T-cell (primary cell): ENCODE measurements around the gene FAT1. TPM values are rescaled to one million over a fixed set of nuclear protein-coding genes. Genes with fewer than 3 reads are reported as not detected.

Experiments used
- ATAC-seq, 4 experiments: fragments of 200-7000 bp in 3 of 4; fragments of 150-1000 bp in 1 of 4; cut with Tn5 transposase; replicated peaks in 1 of 4; 1 replicate in 3 of 4; 2 replicates in 1 of 4; pipeline ENCODE4 v1.10.0; 2021; ENCODE audit warnings: moderate library complexity in 3 of 4, mild to moderate bottlenecking in 2 of 4, moderate number of reproducible peaks in 1 of 4
- CTCF ChIA-PET, 2 donors: fragments of 300-600 bp; sonication (Branson Sonifier 250); formaldehyde crosslinking; loops; one replicate each; lab custom pipeline; 2022; ENCODE audit warnings: antibody characterized with exemption in 2 of 2; lab: Charles Lee
- POLR2A ChIA-PET, 2 donors: fragments of 300-600 bp; sonication (Branson Sonifier 250); formaldehyde crosslinking; loops; one replicate each; lab custom pipeline; 2022; ENCODE audit warnings: antibody characterized with exemption in 2 of 2; lab: Charles Lee
- DNase-seq, 35 experiments: peaks; one replicate each; pipeline versions ENCODE4 v3.0.0 to v3.0.0-alpha.2; 2013 to 2023
- H3K27ac ChIP-seq: one replicate; pipeline ENCODE4 v1.5.1; 2013; ENCODE audit warnings: low read length
- H3K27me3 ChIP-seq, 2 experiments: replicated peaks in 1 of 2; 1 replicate in 1 of 2; 2 replicates in 1 of 2; pipeline versions ENCODE4 v1.6.1 to v1.7.0; 2013; ENCODE audit warnings: low read length in 1 of 2, mixed read lengths in 1 of 2; ENCODE audit not compliant: control insufficient read depth in 2 of 2, insufficient read depth in 2 of 2; ENCODE audit errors: extremely low read depth in 1 of 2
- H3K36me3 ChIP-seq, 2 donors: 1 replicate in 1 of 2; 2 replicates in 1 of 2; pipeline versions ENCODE4 v1.6.1 to v1.7.0; 2013; ENCODE audit warnings: low read length in 1 of 2; ENCODE audit not compliant: control insufficient read depth in 2 of 2, insufficient read depth in 1 of 2; ENCODE audit errors: extremely low read depth in 1 of 2
- H3K4me1 ChIP-seq, 2 experiments: 1 replicate in 1 of 2; 2 replicates in 1 of 2; pipeline versions ENCODE4 v1.6.1 to v1.7.0; 2013; ENCODE audit warnings: low read length in 2 of 2, mixed read lengths in 1 of 2; ENCODE audit not compliant: insufficient read depth in 2 of 2, control insufficient read depth in 1 of 2; ENCODE audit errors: extremely low read depth in 1 of 2
- H3K4me3 ChIP-seq, 2 donors: 1 replicate in 1 of 2; 2 replicates in 1 of 2; pipeline versions ENCODE4 v1.5.1 to v1.7.0; 2013; ENCODE audit warnings: mild to moderate bottlenecking in 2 of 2, low read length in 1 of 2, moderate library complexity in 1 of 2; ENCODE audit not compliant: control insufficient read depth in 1 of 2; ENCODE audit errors: extremely low read depth in 1 of 2
- H3K9me3 ChIP-seq: 2 replicates; pipeline ENCODE4 v1.7.0; 2013
- H3K27ac Mint-ChIP-seq, 2 donors: one replicate each; pipeline ENCODE4 v1.8.0; 2020 to 2021; ENCODE audit warnings: mild to moderate bottlenecking in 2 of 2, mixed read lengths in 2 of 2
- H3K27me3 Mint-ChIP-seq, 2 donors: one replicate each; pipeline ENCODE4 v1.8.0; 2021 to 2022; ENCODE audit warnings: mixed read lengths in 2 of 2
- H3K36me3 Mint-ChIP-seq: one replicate; pipeline ENCODE4 v1.8.0; 2021; ENCODE audit warnings: mixed read lengths
- H3K4me1 Mint-ChIP-seq, 3 donors: one replicate each; pipeline ENCODE4 v1.8.0; 2020 to 2022; ENCODE audit warnings: mixed read lengths in 3 of 3, mild to moderate bottlenecking in 1 of 3
- H3K4me3 Mint-ChIP-seq, 3 donors: one replicate each; pipeline ENCODE4 v1.8.0; 2020 to 2022; ENCODE audit warnings: mild to moderate bottlenecking in 3 of 3, mixed read lengths in 3 of 3, moderate library complexity in 3 of 3
- H3K9me3 Mint-ChIP-seq, 3 donors: one replicate each; pipeline ENCODE4 v1.8.0; 2020 to 2022; ENCODE audit warnings: mixed read lengths in 3 of 3
- WGBS: methylation state at CpG from one replicate; pipeline ENCODE4 v1.1.5; 2013; ENCODE audit warnings: missing lambda C conversion rate; ENCODE audit not compliant: insufficient coverage; 5-methylcytosine and 5-hydroxymethylcytosine counted together
- total RNA-seq, 35 experiments: library from RNA in 6 of 35; stranded (reverse) in 6 of 35; fragments of 120-200 nt in 1 of 35; gene quantifications; one replicate each; pipeline versions ENCODE4 v1.2.1 to v1.2.4 and lab custom pipeline; 2013 to 2026

Gene FAT1
- total RNA-seq, 5 donors from 2014 or later (not counting 1 experiment from before 2014, with no cell fraction given) = 1.0 to 1.5 (median 1.5) TPM; not detected in 2

- Mint-ChIP-seq H3K27ac (no peak overlapping the region), H3K9me3 (peaks cover 2 to 12% (median 9%) of the 10 kb centered on the region in 3 donors), H3K4me3 (no peak overlapping the region), H3K36me3 (no peaks in the 10 kb centered on the region), H3K27me3 (no peaks in the 10 kb centered on the region), H3K4me1 (no peaks in the 10 kb centered on the region)
- Histone ChIP-seq H3K27ac (no peak overlapping the region), H3K9me3 (no peaks in the 10 kb centered on the region), H3K4me3 (no peak overlapping the region), H3K27me3 (no peaks in the 10 kb centered on the region), H3K4me1 (no peaks in the 10 kb centered on the region), H3K36me3 (no peaks in the 10 kb centered on the region)
- ChIA-PET POLR2A (no interaction called here), CTCF (no interaction called here)
- no CpG with 5 or more reads among the region's 4 CpGs for WGBS
- no peak for ATAC-seq
- DNase-seq = no peak
These were observed 28.3 kb downstream of the FAT1 start for GRCh38 chr4:186695392-186695791.

- Mint-ChIP-seq H3K27ac (no peak overlapping the region), H3K27me3 (no peaks in the 10 kb centered on the region), H3K9me3 (peaks cover 2 to 14% (median 12%) of the 10 kb centered on the region in 3 donors), H3K36me3 (no peaks in the 10 kb centered on the region), H3K4me3 (no peak overlapping the region), H3K4me1 (no peaks in the 10 kb centered on the region)
- POLR2A ChIA-PET = no interaction called here
- H3K36me3 ChIP-seq = no peaks in the 10 kb centered on the region
- no peaks in the 10 kb centered on the region for H3K4me1 ChIP-seq
- no peaks in the 10 kb centered on the region for H3K27me3 ChIP-seq
- WGBS = 67% methylated on average over 2 of the region's 3 CpGs
- ATAC-seq = no peak
- H3K9me3 ChIP-seq = no peaks in the 10 kb centered on the region
- no peak for DNase-seq
- no peak overlapping the region for H3K4me3 ChIP-seq
- CTCF ChIA-PET = no interaction called here
- H3K27ac ChIP-seq = no peak overlapping the region
These were observed 29.8 kb downstream of the FAT1 start for GRCh38 chr4:186693894-186694293.

GRCh38 chr4:186693159-186693815 lies 30.4 kb downstream of the FAT1 start:
- Histone ChIP-seq H3K36me3 (no peaks in the 10 kb centered on the region), H3K27me3 (no peaks in the 10 kb centered on the region), H3K4me1 (no peaks in the 10 kb centered on the region), H3K4me3 (no peak overlapping the region), H3K9me3 (no peaks in the 10 kb centered on the region), H3K27ac (no peak overlapping the region)
- Mint-ChIP-seq H3K27me3 (no peaks in the 10 kb centered on the region), H3K36me3 (no peaks in the 10 kb centered on the region), H3K9me3 (peaks cover 2 to 14% (median 12%) of the 10 kb centered on the region in 3 donors), H3K4me1 (no peaks in the 10 kb centered on the region), H3K27ac (no peak overlapping the region), H3K4me3 (no peak overlapping the region)
- ATAC-seq (no peak), DNase-seq (no peak)
- CTCF ChIA-PET = no interaction called here
- 50% methylated on average over 1 of the region's 17 CpGs for WGBS
- POLR2A ChIA-PET = no interaction called here

GRCh38 chr4:186691396-186691795 lies 32.3 kb downstream of the FAT1 start:
- no peak overlapping the region for H3K4me3 ChIP-seq
- H3K4me1 ChIP-seq = no peaks in the 10 kb centered on the region
- H3K27ac ChIP-seq = no peak overlapping the region
- H3K27me3 ChIP-seq = no peaks in the 10 kb centered on the region
- POLR2A ChIA-PET = no interaction called here
- H3K4me3 Mint-ChIP-seq = no peak overlapping the region
- peaks cover 2% of the 10 kb centered on the region for H3K9me3 ChIP-seq
- CTCF ChIA-PET = no interaction called here
- WGBS = 86% methylated on average over 1 of the region's 5 CpGs
- no peaks in the 10 kb centered on the region for H3K27me3 Mint-ChIP-seq
- no peak overlapping the region for H3K27ac Mint-ChIP-seq
- DNase-seq = no peak
- H3K9me3 Mint-ChIP-seq = peaks cover 2 to 13% (median 12%) of the 10 kb centered on the region in 3 donors
- no peaks in the 10 kb centered on the region for H3K36me3 ChIP-seq
- no peak for ATAC-seq
- H3K4me1 Mint-ChIP-seq = no peaks in the 10 kb centered on the region
- no peaks in the 10 kb centered on the region for H3K36me3 Mint-ChIP-seq

- no peaks in the 10 kb centered on the region for H3K27me3 Mint-ChIP-seq
- H3K4me3 Mint-ChIP-seq = no peak overlapping the region
- DNase-seq (no peak), ATAC-seq (no peak)
- H3K27me3 ChIP-seq = no peaks in the 10 kb centered on the region
- H3K4me1 ChIP-seq = no peaks in the 10 kb centered on the region
- no peaks in the 10 kb centered on the region for H3K4me1 Mint-ChIP-seq
- H3K4me3 ChIP-seq = no peak overlapping the region
- POLR2A ChIA-PET = no interaction called here
- CTCF ChIA-PET = no interaction called here
- no peak overlapping the region for H3K27ac ChIP-seq
- WGBS = 71% methylated on average over 2 of the region's 7 CpGs
- peaks cover 2 to 12% (median 11%) of the 10 kb centered on the region in 3 donors for H3K9me3 Mint-ChIP-seq
- no peaks in the 10 kb centered on the region for H3K36me3 ChIP-seq
- no peaks in the 10 kb centered on the region for H3K36me3 Mint-ChIP-seq
- no peak overlapping the region for H3K27ac Mint-ChIP-seq
- peaks cover 2% of the 10 kb centered on the region for H3K9me3 ChIP-seq
These were observed 34.2 kb downstream of the FAT1 start for GRCh38 chr4:186689476-186689875.

- WGBS = 87% methylated on average over 3 of the region's 12 CpGs
- peaks cover 0 to 6% (median 5%) of the 10 kb centered on the region in 3 donors for H3K9me3 Mint-ChIP-seq
These were observed 35.3 kb downstream of the FAT1 start for GRCh38 chr4:186688150-186688943.

More at GRCh38 chr4:186688150-186688943, 35.3 kb downstream of the FAT1 start:
- peaks cover 0 to 3% of the 10 kb centered on the region in 2 donors for H3K27me3 Mint-ChIP-seq
- H3K36me3 ChIP-seq = no peaks in the 10 kb centered on the region
- H3K27me3 ChIP-seq = no peaks in the 10 kb centered on the region
- POLR2A ChIA-PET = no interaction called here
- H3K27ac Mint-ChIP-seq = no peak overlapping the region
- no peak overlapping the region for H3K4me3 ChIP-seq
- no peak overlapping the region for H3K27ac ChIP-seq
- CTCF ChIA-PET = no interaction called here
- no peak overlapping the region for H3K4me3 Mint-ChIP-seq
- H3K4me1 ChIP-seq = no peaks in the 10 kb centered on the region
- peaks cover 2% of the 10 kb centered on the region for H3K9me3 ChIP-seq
- DNase-seq (no peak), ATAC-seq (no peak)
- no peaks in the 10 kb centered on the region for H3K36me3 Mint-ChIP-seq
- no peaks in the 10 kb centered on the region for H3K4me1 Mint-ChIP-seq
